OCI-LY7 (cell line): ENCODE data around the gene CA12. TPM values are rescaled to one million over a fixed set of nuclear protein-coding genes. Genes with fewer than 3 reads are reported as not detected.
"Not testable (repeated sequence)": the region's sequence is repeated elsewhere in the genome, so short reads cannot be mapped to it uniquely, and the experiment has no call there.

Experiments used
- BruUV-seq: library from RNA; stranded (reverse); fragments of 400-500 nt; replicated peaks from 2 replicates; lab custom pipeline; 2021; lab: Mats Ljungman, UMichigan
- CTCF ChIA-PET: fragments of 300-600 bp; sonication (Branson Sonifier 250); formaldehyde crosslinking; loops from one replicate; lab custom pipeline; 2022; ENCODE audit warnings: antibody characterized with exemption; ENCODE audit not compliant: unreplicated experiment; lab: Charles Lee
- POLR2A ChIA-PET: fragments of 300-600 bp; sonication (Branson Sonifier 250); formaldehyde crosslinking; loops from one replicate; lab custom pipeline; 2022; ENCODE audit warnings: antibody characterized with exemption; lab: Charles Lee
- DNase-seq: peaks from one replicate; pipeline ENCODE4 v3.0.0-alpha.2; 2015; ENCODE audit warnings: low spot score
- H2AFZ ChIP-seq: fragments of 200-600 bp; sonication (generic), shearing (Covaris generic); 2 replicates; pipeline ENCODE4 v1.6.1; 2014; ENCODE audit warnings: mild to moderate bottlenecking, antibody characterized with exemption, low read length, moderate library complexity
- H3K27ac ChIP-seq: fragments of 200-600 bp; sonication (generic); 2 replicates; pipeline ENCODE4 v1.5.1; 2014; ENCODE audit warnings: mixed run types, low read depth, mild to moderate bottlenecking, moderate library complexity, low read length, inconsistent platforms; ENCODE audit not compliant: poor library complexity, severe bottlenecking
- H3K36me3 ChIP-seq: fragments of 200-600 bp; sonication (generic); 2 replicates; pipeline ENCODE4 v1.6.1; 2014; ENCODE audit warnings: mild to moderate bottlenecking, antibody characterized with exemption, low read length, moderate library complexity, mixed read lengths; ENCODE audit not compliant: insufficient read depth
- H3K4me1 ChIP-seq: fragments of 200-600 bp; sonication (generic); 2 replicates; pipeline ENCODE4 v1.5.1; 2014; ENCODE audit warnings: mild to moderate bottlenecking, low read length; ENCODE audit not compliant: insufficient read depth, poor library complexity, severe bottlenecking
- H3K4me2 ChIP-seq: fragments of 200-600 bp; sonication (generic); 2 replicates; pipeline ENCODE4 v1.6.1; 2014; ENCODE audit warnings: mild to moderate bottlenecking, low read length
- H3K4me3 ChIP-seq: fragments of 200-600 bp; sonication (generic); 2 replicates; pipeline ENCODE4 v1.5.1; 2014; ENCODE audit warnings: mild to moderate bottlenecking, low read depth, low read length; ENCODE audit not compliant: poor library complexity, severe bottlenecking
- H3K79me2 ChIP-seq: fragments of 200-600 bp; sonication (generic); 2 replicates; pipeline ENCODE4 v1.6.1; 2016; ENCODE audit warnings: low read depth, mild to moderate bottlenecking, low read length, moderate library complexity, mixed read lengths; ENCODE audit not compliant: insufficient read depth
- H3K9me2 ChIP-seq: fragments of 200-600 bp; sonication (generic); 2 replicates; pipeline ENCODE4 v1.6.1; 2016; ENCODE audit warnings: mild to moderate bottlenecking, low read length, mixed read lengths; ENCODE audit not compliant: insufficient read depth
- H3K9me3 ChIP-seq: fragments of 200-600 bp; sonication (generic); 2 replicates; pipeline ENCODE4 v1.6.1; 2014; ENCODE audit warnings: mild to moderate bottlenecking, mixed run types, low read length, mixed read lengths
- H4K20me1 ChIP-seq: fragments of 200-600 bp; sonication (generic); 2 replicates; pipeline ENCODE4 v1.6.1; 2014; ENCODE audit warnings: mild to moderate bottlenecking, antibody characterized with exemption, low read length, moderate library complexity, mixed read lengths; ENCODE audit not compliant: insufficient read depth
- CTCF ChIP-seq: fragments of 200-600 bp; sonication (generic); conservative IDR thresholded peaks from 2 replicates; pipeline ENCODE4 v1.5.1; 2014; ENCODE audit warnings: mild to moderate bottlenecking, antibody characterized with exemption, low read length, moderate library complexity, mixed read lengths
- EZH2phosphoT487 ChIP-seq: fragments of 200-600 bp; sonication (generic); IDR thresholded peaks from 2 replicates; pipeline ENCODE4 v1.6.1; 2018; ENCODE audit warnings: low read depth, borderline replicate concordance, mild to moderate bottlenecking, mixed run types, antibody characterized with exemption, low read length, moderate library complexity, mixed read lengths
- intact Hi-C: fragments of 100-400 bp; cut with micrococcal nuclease; formaldehyde crosslinking; loops from one replicate; pipeline ENCODE4 v1.10.0; 2022; ENCODE audit not compliant: unreplicated experiment
- total RNA-seq, 2 experiments: library from RNA; depleted of rRNA in 1 of 2; stranded (reverse); fragments of >200 nt in 1 of 2; shearing (Covaris generic) in 1 of 2; gene quantifications; 2 replicates each; pipeline ENCODE4 v1.2.3, GENCODE V29; 2014 to 2022

The CA12 gene
- total RNA-seq, 2 experiments from 2014 or later: not detected

GRCh38 chr15:63323798-63324563 is 57.7 kb downstream of the CA12 start:
- no peak overlapping the region for H3K27ac ChIP-seq
- H3K4me1 ChIP-seq: no peaks in the 10 kb centered on the region
- no peak overlapping the region for H2AFZ ChIP-seq
- POLR2A ChIA-PET: interaction anchor here (0.6 kb wide), 1 partner anchor 199 kb away, joined by 3 read pairs; no protein-coding TSS in a partner anchor
- DNase-seq: no peak
- TF ChIP-seq EZH2phosphoT487: no peak
- TF ChIP-seq CTCF: no peak
- H3K36me3 ChIP-seq: no peaks in the 10 kb centered on the region
- BruUV-seq: no TSS peak
- H3K9me3 ChIP-seq: no peaks in the 10 kb centered on the region
- no peaks in the 10 kb centered on the region for H4K20me1 ChIP-seq
- CTCF ChIA-PET: no interaction called here
- H3K9me2 ChIP-seq: no peaks in the 10 kb centered on the region
- no peak overlapping the region for H3K4me2 ChIP-seq
- no peak overlapping the region for H3K4me3 ChIP-seq
- intact Hi-C loops: no loop called here
- H3K79me2 ChIP-seq: no peaks in the 10 kb centered on the region

- Histone ChIP-seq H3K9me3 (no peaks in the 10 kb centered on the region), H3K27ac (no peak overlapping the region), H4K20me1 (no peaks in the 10 kb centered on the region), H2AFZ (no peak overlapping the region), H3K9me2 (no peaks in the 10 kb centered on the region), H3K4me3 (no peak overlapping the region), H3K4me2 (no peak overlapping the region), H3K36me3 (no peaks in the 10 kb centered on the region), H3K4me1 (no peaks in the 10 kb centered on the region), H3K79me2 (no peaks in the 10 kb centered on the region)
- no peak for DNase-seq
- intact Hi-C loops: no loop called here
- POLR2A ChIA-PET: no interaction called here
- no TSS peak for BruUV-seq
- CTCF ChIA-PET: no interaction called here
- TF ChIP-seq EZH2phosphoT487: no peak
- TF ChIP-seq CTCF: no peak
Observed at GRCh38 chr15:63322541-63322940, 59.1 kb downstream of the CA12 start.

GRCh38 chr15:63321462-63321861 is 60.2 kb downstream of the CA12 start:
- Histone ChIP-seq H3K4me2 (no peak overlapping the region), H4K20me1 (no peaks in the 10 kb centered on the region), H3K4me3 (no peak overlapping the region), H2AFZ (no peak overlapping the region), H3K9me2 (no peaks in the 10 kb centered on the region), H3K27ac (no peak overlapping the region), H3K9me3 (no peaks in the 10 kb centered on the region), H3K36me3 (no peaks in the 10 kb centered on the region), H3K4me1 (no peaks in the 10 kb centered on the region), H3K79me2 (no peaks in the 10 kb centered on the region)
- ChIA-PET CTCF (no interaction called here), POLR2A (no interaction called here)
- intact Hi-C loops: no loop called here
- TF ChIP-seq CTCF (no peak), EZH2phosphoT487 (no peak)
- no TSS peak for BruUV-seq
- no peak for DNase-seq

- H3K4me3 ChIP-seq, DNase-seq, H3K27ac ChIP-seq, H4K20me1 ChIP-seq, H3K4me1 ChIP-seq, BruUV-seq, POLR2A ChIA-PET, H3K9me3 ChIP-seq, H3K4me2 ChIP-seq, CTCF ChIA-PET, H3K36me3 ChIP-seq, H3K9me2 ChIP-seq, H3K79me2 ChIP-seq, intact Hi-C loops, H2AFZ ChIP-seq: not testable (repeated sequence)
Observed at GRCh38 chr15:63320981-63321380, 60.7 kb downstream of the CA12 start.
